Neural progenitor cell (in vitro differentiated cells): ENCODE data around the gene AMPH.

Experiments
- CTCF ChIP-seq: fragments of 200-600 bp; sonication (generic); IDR thresholded peaks from 2 replicates; pipeline ENCODE4 v1.5.1; 2017; ENCODE audit warnings: antibody characterized with exemption, mild to moderate bottlenecking
- EZH2phosphoT487 ChIP-seq: fragments of 200-600 bp; sonication (generic); IDR thresholded peaks from 2 replicates; pipeline ENCODE4 v1.6.1; 2017; ENCODE audit warnings: antibody characterized with exemption

GRCh38 chr7:38542156-38542555 is 89.0 kb downstream of the AMPH start:
- no peak for TF ChIP-seq CTCF
- TF ChIP-seq EZH2phosphoT487: no peak
